ENCODE results near the gene UBN1.

- TF ChIP-seq POLR2AphosphoS5 (IDR thresholded peaks at IDR 0.05) = no peak
- TF ChIP-seq CTCF (IDR thresholded peaks at IDR 0.05) = no peak
- TF ChIP-seq POLR2A (IDR thresholded peaks at IDR 0.05) = no peak
Observed at GRCh38 chr16:4886151-4886550, 38.9 kb downstream of the UBN1 start.
